CD14-positive monocyte (primary cell): Measurements from ENCODE around the gene NRG3. TPM values are rescaled to one million over a fixed set of nuclear protein-coding genes. Genes with fewer than 3 reads are reported as not detected.

Source experiments
- DNase-seq, 3 donors: peaks; one replicate each; pipeline ENCODE4 v3.0.0-alpha.2; 2011 to 2022
- H2AFZ ChIP-seq: 2 replicates; pipeline ENCODE4 v1.6.0; 2012; ENCODE audit warnings: mild to moderate bottlenecking, low read depth, low read length, inconsistent platforms; ENCODE audit not compliant: insufficient read depth, poor library complexity, severe bottlenecking
- H3K27ac ChIP-seq, 2 donors: 1 replicate in 1 of 2; 2 replicates in 1 of 2; pipeline ENCODE4 v1.5.1; 2012 to 2013; ENCODE audit warnings: low read length in 2 of 2, control low read depth in 1 of 2, inconsistent platforms in 1 of 2, low read depth in 1 of 2, mild to moderate bottlenecking in 1 of 2
- H3K27me3 ChIP-seq, 2 donors: one replicate each; pipeline versions ENCODE4 v1.6.0 to v1.6.1; 2011 to 2013; ENCODE audit warnings: low read length in 2 of 2; ENCODE audit not compliant: control insufficient read depth in 2 of 2, insufficient read depth in 2 of 2
- H3K36me3 ChIP-seq, 2 donors: replicated peaks in 1 of 2; 1 replicate in 1 of 2; 2 replicates in 1 of 2; pipeline versions ENCODE4 v1.5.1 to v1.6.1; 2012 to 2013; ENCODE audit warnings: low read length in 2 of 2, control low read depth in 1 of 2, inconsistent platforms in 1 of 2, mild to moderate bottlenecking in 1 of 2; ENCODE audit not compliant: insufficient read depth in 2 of 2, control insufficient read depth in 1 of 2
- H3K4me1 ChIP-seq, 2 donors: 1 replicate in 1 of 2; 2 replicates in 1 of 2; pipeline versions ENCODE4 v1.5.1 to v1.6.1; 2012 to 2013; ENCODE audit warnings: low read length in 2 of 2, control low read depth in 1 of 2, inconsistent platforms in 1 of 2, mild to moderate bottlenecking in 1 of 2, moderate library complexity in 1 of 2; ENCODE audit not compliant: insufficient read depth in 2 of 2, control insufficient read depth in 1 of 2
- H3K4me2 ChIP-seq: replicated peaks from 2 replicates; pipeline ENCODE3; 2012; ENCODE audit warnings: low read length, moderate library complexity, mild to moderate bottlenecking; ENCODE audit not compliant: poor library complexity, severe bottlenecking; ENCODE audit errors: extremely low read depth
- H3K4me3 ChIP-seq, 3 experiments: fragments of 200-600 bp in 1 of 3; sonication (generic) in 1 of 3; replicated peaks in 1 of 3; 1 replicate in 2 of 3; 2 replicates in 1 of 3; pipeline ENCODE4 v1.5.1; 2011 to 2013; ENCODE audit warnings: low read length in 3 of 3, mild to moderate bottlenecking in 3 of 3, control low read depth in 2 of 3, low read depth in 2 of 3, inconsistent platforms in 1 of 3, moderate library complexity in 1 of 3
- H3K79me2 ChIP-seq: 2 replicates; pipeline ENCODE4 v1.6.0; 2012; ENCODE audit warnings: mild to moderate bottlenecking, control low read depth, inconsistent platforms, low read length, moderate library complexity; ENCODE audit not compliant: insufficient read depth
- H3K9ac ChIP-seq: 2 replicates; pipeline ENCODE4 v1.6.0; 2017; ENCODE audit warnings: low read length, mild to moderate bottlenecking; ENCODE audit not compliant: insufficient read depth, poor library complexity, severe bottlenecking
- H3K9me3 ChIP-seq, 2 donors: replicated peaks in 1 of 2; 1 replicate in 1 of 2; 2 replicates in 1 of 2; pipeline versions ENCODE4 v1.5.1 to v1.6.1; 2012 to 2013; ENCODE audit warnings: low read length in 2 of 2, control low read depth in 1 of 2; ENCODE audit not compliant: control insufficient read depth in 1 of 2, insufficient read depth in 1 of 2
- H4K20me1 ChIP-seq: 2 replicates; pipeline ENCODE4 v1.6.0; 2012; ENCODE audit warnings: mild to moderate bottlenecking, low read length, control low read depth, moderate library complexity; ENCODE audit not compliant: insufficient read depth
- H3K27ac Mint-ChIP-seq, 7 donors: one replicate each; pipeline ENCODE4 v1.8.0; 2020; ENCODE audit warnings: mild to moderate bottlenecking in 7 of 7, mixed read lengths in 7 of 7, moderate library complexity in 6 of 7, inconsistent platforms in 2 of 7
- H3K27me3 Mint-ChIP-seq, 3 donors: one replicate each; pipeline ENCODE4 v1.8.0; 2021 to 2022; ENCODE audit warnings: low read depth in 3 of 3, mild to moderate bottlenecking in 3 of 3, mixed read lengths in 3 of 3, moderate library complexity in 3 of 3, inconsistent platforms in 1 of 3
- H3K36me3 Mint-ChIP-seq, 2 donors: one replicate each; pipeline ENCODE4 v1.8.0; 2020; ENCODE audit warnings: mixed read lengths in 2 of 2, inconsistent platforms in 1 of 2, mild to moderate bottlenecking in 1 of 2
- H3K4me1 Mint-ChIP-seq: one replicate; pipeline ENCODE4 v1.8.0; 2020; ENCODE audit warnings: mild to moderate bottlenecking, mixed read lengths
- H3K4me3 Mint-ChIP-seq, 2 donors: one replicate each; pipeline ENCODE4 v1.8.0; 2020; ENCODE audit warnings: mild to moderate bottlenecking in 2 of 2, mixed read lengths in 2 of 2, moderate library complexity in 1 of 2
- H3K9me3 Mint-ChIP-seq, 7 donors: one replicate each; pipeline ENCODE4 v1.8.0; 2020 to 2022; ENCODE audit warnings: mixed read lengths in 7 of 7, mild to moderate bottlenecking in 6 of 7, moderate library complexity in 6 of 7, inconsistent platforms in 2 of 7
- WGBS: methylation state at CpG from one replicate; pipeline ENCODE4 v1.1.5; 2013; ENCODE audit warnings: missing lambda C conversion rate; ENCODE audit not compliant: insufficient coverage; 5-methylcytosine and 5-hydroxymethylcytosine counted together
- intact Hi-C, 2 donors: fragments of 100-400 bp; cut with micrococcal nuclease; formaldehyde crosslinking; loops; one replicate each; pipeline versions ENCODE4 v1.15.0 to v1.15.1; 2023
- polyA plus RNA-seq, 3 donors: library from polyadenylated mRNA; depleted of rRNA in 1 of 3; unstranded in 2 of 3; stranded (reverse) in 1 of 3; fragments of 300-500 nt in 2 of 3; fragments of >200 nt in 1 of 3; fragmentation: Illumina TruSeq in 2 of 3; gene quantifications; 1 replicate in 2 of 3; 2 replicates in 1 of 3; pipeline ENCODE4 v1.2.3, GENCODE V29; 2012 to 2021
- TF ChIP-seq, protein P1 (sequence below): fragments of 200-600 bp; IDR thresholded peaks from one replicate; pipeline ENCODE4 v1.8.0; 2022; ENCODE audit warnings: antibody characterized with exemption, mild to moderate bottlenecking

NRG3 gene
- polyA plus RNA-seq, 3 donors: not detected

DNA sequence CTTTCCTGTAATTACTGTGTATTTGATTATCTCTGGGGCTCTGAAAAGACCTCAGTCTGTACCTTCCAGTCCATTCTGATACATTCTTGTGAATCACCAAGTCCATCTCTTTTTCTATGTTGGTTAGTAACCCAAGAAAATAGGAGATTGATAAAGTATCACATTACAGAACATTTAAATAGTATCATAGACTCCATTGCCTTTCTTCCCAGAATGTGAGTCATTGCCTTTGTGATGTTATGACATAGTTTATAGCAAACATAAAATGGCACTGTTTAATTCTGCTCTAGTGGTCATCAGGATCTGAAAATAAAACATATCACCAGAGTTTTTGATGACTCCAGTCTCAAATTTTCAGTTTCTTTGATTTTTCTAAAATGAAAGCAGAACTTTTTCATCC, 78.4 kb downstream of the NRG3 start:
- Mint-ChIP-seq H3K36me3 (no peaks in the 10 kb centered on the region), H3K4me1 (no peaks in the 10 kb centered on the region), H3K27me3 (no peaks in the 10 kb centered on the region), H3K27ac (no peak overlapping the region), H3K9me3 (peaks cover 0 to 3% (median 0%) of the 10 kb centered on the region in 7 donors), H3K4me3 (no peak overlapping the region)
- Histone ChIP-seq H2AFZ (no peak overlapping the region), H3K9me3 (peaks cover 0 to 3% of the 10 kb centered on the region in 2 donors), H4K20me1 (no peaks in the 10 kb centered on the region), H3K4me3 (no peak overlapping the region), H3K4me1 (no peaks in the 10 kb centered on the region), H3K4me2 (no peak overlapping the region), H3K36me3 (no peaks in the 10 kb centered on the region), H3K27ac (no peak overlapping the region), H3K9ac (no peak overlapping the region), H3K79me2 (no peaks in the 10 kb centered on the region), H3K27me3 (no peaks in the 10 kb centered on the region)
- no peak for DNase-seq
- TF ChIP-seq, protein P1, sequence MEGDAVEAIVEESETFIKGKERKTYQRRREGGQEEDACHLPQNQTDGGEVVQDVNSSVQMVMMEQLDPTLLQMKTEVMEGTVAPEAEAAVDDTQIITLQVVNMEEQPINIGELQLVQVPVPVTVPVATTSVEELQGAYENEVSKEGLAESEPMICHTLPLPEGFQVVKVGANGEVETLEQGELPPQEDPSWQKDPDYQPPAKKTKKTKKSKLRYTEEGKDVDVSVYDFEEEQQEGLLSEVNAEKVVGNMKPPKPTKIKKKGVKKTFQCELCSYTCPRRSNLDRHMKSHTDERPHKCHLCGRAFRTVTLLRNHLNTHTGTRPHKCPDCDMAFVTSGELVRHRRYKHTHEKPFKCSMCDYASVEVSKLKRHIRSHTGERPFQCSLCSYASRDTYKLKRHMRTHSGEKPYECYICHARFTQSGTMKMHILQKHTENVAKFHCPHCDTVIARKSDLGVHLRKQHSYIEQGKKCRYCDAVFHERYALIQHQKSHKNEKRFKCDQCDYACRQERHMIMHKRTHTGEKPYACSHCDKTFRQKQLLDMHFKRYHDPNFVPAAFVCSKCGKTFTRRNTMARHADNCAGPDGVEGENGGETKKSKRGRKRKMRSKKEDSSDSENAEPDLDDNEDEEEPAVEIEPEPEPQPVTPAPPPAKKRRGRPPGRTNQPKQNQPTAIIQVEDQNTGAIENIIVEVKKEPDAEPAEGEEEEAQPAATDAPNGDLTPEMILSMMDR: no peak
- intact Hi-C loops: no loop called here

DNA sequence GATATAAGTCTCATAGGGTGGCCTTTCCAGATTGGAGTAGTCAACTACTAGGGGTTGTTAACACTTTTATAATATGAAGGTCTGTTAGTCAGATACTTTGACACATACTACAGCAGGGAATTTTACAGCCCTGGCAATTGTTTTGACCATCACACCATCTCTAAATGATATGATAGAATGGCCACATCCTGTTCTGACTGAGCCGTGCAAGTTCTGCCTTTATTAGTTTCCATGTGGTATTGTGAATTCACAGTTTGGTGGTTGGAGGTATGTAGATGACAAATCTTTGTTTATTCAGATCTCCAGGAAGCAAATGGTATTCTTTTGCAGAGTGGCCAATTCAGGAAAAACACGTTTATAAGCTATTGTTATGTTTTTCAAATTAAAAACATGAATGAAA, 83.0 kb downstream of the NRG3 start:
- intact Hi-C loops: no loop called here
- Histone ChIP-seq H3K4me1 (no peaks in the 10 kb centered on the region), H2AFZ (no peak overlapping the region), H4K20me1 (no peaks in the 10 kb centered on the region), H3K9me3 (peaks cover 0 to 3% of the 10 kb centered on the region in 2 donors), H3K4me3 (no peak overlapping the region), H3K27me3 (no peaks in the 10 kb centered on the region), H3K79me2 (no peaks in the 10 kb centered on the region), H3K36me3 (no peaks in the 10 kb centered on the region), H3K27ac (no peak overlapping the region), H3K4me2 (no peak overlapping the region), H3K9ac (no peak overlapping the region)
- Mint-ChIP-seq H3K4me1 (no peaks in the 10 kb centered on the region), H3K27me3 (no peaks in the 10 kb centered on the region), H3K9me3 (peaks cover 0 to 5% (median 0%) of the 10 kb centered on the region in 7 donors), H3K36me3 (no peaks in the 10 kb centered on the region), H3K4me3 (no peak overlapping the region), H3K27ac (no peak overlapping the region)
- WGBS: no CpG with 5 or more reads among the region's 2 CpGs
- no peak for DNase-seq
- TF ChIP-seq, protein P1: no peak
